Colonic mucosa (tissue), 4 donors: ENCODE data around the gene ADGRD1. TPM values are rescaled to one million over a fixed set of nuclear protein-coding genes. Genes with fewer than 3 reads are reported as not detected.

Source experiments
- DNase-seq: peaks from one replicate; pipeline ENCODE4 v3.0.0-alpha.2; 2020
- H3K27ac ChIP-seq: fragments of 200-600 bp; one replicate; pipeline ENCODE4 v1.8.0; 2021
- H3K27me3 ChIP-seq: fragments of 200-600 bp; one replicate; pipeline ENCODE4 v1.8.0; 2021
- H3K36me3 ChIP-seq: fragments of 200-600 bp; one replicate; pipeline ENCODE4 v1.8.0; 2021
- H3K4me1 ChIP-seq: fragments of 200-600 bp; one replicate; pipeline ENCODE4 v1.8.0; 2021; ENCODE audit warnings: mild to moderate bottlenecking
- H3K4me3 ChIP-seq: fragments of 200-600 bp; one replicate; pipeline ENCODE4 v1.8.0; 2021
- H3K9ac ChIP-seq, 2 donors: one replicate each; pipeline ENCODE4 v1.7.0; 2013; ENCODE audit warnings: control low read depth in 2 of 2, low read depth in 2 of 2, low read length in 2 of 2
- H3K9me3 ChIP-seq: fragments of 200-600 bp; one replicate; pipeline ENCODE4 v1.8.0; 2021
- CTCF ChIP-seq: fragments of 200-600 bp; IDR thresholded peaks from one replicate; pipeline ENCODE4 v1.8.0; 2022; ENCODE audit warnings: antibody characterized with exemption, mild to moderate bottlenecking
- intact Hi-C: fragments of 100-400 bp; cut with DNase I; formaldehyde crosslinking; loops from one replicate; pipeline ENCODE4 v1.14.1; 2022
- total RNA-seq, 2 donors: library from RNA; stranded (reverse); fragmentation: NEBNext Ultra II Directional in 1 of 2; extraction: Animal tissue kit (Norgen Biotek cat#: 25700) in 1 of 2; gene quantifications; one replicate each; pipeline ENCODE4 v1.2.1, GENCODE V29; 2021
- donor health status: healthy.
- donor health status: DM: no; HTN: no; CAD: no.
- donor health status: DM: no; HTN: no; CAD: no.

Gene ADGRD1
- total RNA-seq, 2 donors from 2014 or later, result 3.5 to 3.6 TPM

DNA sequence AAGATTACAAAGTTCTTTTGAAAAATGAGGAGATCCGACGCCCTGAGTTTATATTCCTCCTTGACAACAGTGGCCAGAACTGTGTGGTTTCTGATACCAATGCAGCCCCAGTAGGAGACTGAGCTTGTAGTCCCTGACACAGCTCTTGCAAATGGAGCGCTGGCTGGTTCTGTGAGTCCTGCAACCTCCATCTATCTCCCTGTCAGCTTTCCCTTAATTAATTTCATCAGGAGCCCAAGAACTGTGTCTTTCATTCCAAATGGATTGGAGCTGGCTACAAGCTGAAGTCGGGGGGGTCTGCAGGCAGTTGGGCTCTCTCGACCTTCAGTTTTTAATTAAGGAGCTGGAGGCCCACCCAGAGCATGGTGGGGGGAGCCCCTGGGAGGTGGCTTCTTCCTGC lies 160.6 kb downstream of the ADGRD1 start:
- Histone ChIP-seq H3K4me3 (no peak overlapping the region), H3K27ac (no peak overlapping the region)
- no peak for TF ChIP-seq CTCF

DNA sequence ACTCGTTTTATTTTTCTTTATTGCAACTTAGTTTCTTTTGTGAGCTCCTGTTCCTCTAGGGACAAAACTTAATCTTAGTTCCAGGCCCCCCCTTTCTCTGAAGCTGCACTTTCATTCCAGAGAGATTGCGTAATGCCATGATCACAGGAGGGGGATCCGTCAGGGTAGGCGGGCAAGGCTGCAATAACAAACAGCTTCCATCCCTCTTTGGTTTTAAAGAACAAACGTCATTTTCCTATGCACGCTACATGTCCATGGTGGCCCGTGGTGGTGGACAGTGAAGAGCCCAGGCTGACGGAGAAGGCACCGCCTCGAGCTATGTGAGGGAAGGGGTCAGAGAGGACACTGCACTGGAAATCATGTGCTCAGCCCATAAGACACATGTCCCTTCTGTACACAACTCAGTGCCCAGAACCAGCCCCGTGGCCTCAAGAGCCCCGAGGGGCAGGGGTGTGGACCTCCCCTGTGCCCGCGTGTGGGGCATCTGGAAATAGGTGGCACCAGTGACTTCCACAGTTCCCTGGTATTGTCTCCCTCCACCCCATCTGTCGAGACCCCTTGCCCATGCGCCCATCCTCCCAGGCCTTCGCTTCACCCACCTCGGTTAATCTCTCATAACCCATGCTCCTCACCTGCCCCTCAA lies 161.4 kb downstream of the ADGRD1 start:
- Histone ChIP-seq H3K4me1 (no peaks in the 10 kb centered on the region), H3K27ac (no peak overlapping the region), H3K4me3 (no peak overlapping the region), H3K9ac (no peak overlapping the region), H3K36me3 (no peaks in the 10 kb centered on the region), H3K9me3 (no peaks in the 10 kb centered on the region), H3K27me3 (no peaks in the 10 kb centered on the region)
- intact Hi-C loops, result no loop called here
- no peak for TF ChIP-seq CTCF
- no peak for DNase-seq

More for the DNA sequence above, 160.6 kb downstream of the ADGRD1 start:
- H3K36me3 ChIP-seq, result no peaks in the 10 kb centered on the region
- H3K27me3 ChIP-seq, result no peaks in the 10 kb centered on the region
- H3K4me1 ChIP-seq, result no peaks in the 10 kb centered on the region
- intact Hi-C loops, result no loop called here
- DNase-seq, result no peak
- H3K9ac ChIP-seq, result no peak overlapping the region
- H3K9me3 ChIP-seq, result no peaks in the 10 kb centered on the region

DNA sequence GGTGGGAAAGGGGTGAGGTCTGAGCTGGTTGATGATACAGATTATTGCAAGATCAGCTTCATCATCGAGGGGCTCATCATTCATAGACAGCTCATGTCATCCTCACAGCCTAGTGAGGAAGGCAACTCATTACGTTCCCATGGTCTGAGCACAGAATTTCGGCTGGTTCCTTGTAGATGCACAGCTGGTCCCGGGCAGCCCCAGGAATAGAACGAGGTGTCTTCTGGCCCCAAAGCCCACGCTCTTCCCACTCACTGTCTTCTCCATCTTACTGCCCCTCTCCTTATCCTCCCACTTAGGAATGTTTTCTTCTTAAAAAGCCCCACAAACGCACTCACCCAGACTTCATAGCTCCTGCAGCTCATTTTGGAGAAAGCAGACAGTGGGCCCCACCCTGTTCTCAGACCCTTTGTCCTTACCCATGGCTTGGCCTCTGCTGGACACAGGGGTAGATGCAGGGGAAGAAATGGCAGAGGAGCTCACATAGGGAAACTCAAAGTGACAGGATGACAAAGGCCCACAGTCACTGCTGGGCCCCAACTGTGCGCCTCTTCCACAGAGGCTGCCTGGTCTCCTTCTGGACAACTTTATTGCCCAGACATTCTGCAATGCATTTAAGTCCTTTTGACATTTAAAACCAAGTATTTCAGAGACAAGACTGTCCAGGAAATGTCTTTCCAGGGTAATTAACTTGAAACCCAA lies 162.2 kb downstream of the ADGRD1 start:
- Histone ChIP-seq H3K27ac (no peak overlapping the region), H3K27me3 (no peaks in the 10 kb centered on the region), H3K9ac (no peak overlapping the region), H3K4me1 (no peaks in the 10 kb centered on the region), H3K4me3 (no peak overlapping the region), H3K36me3 (no peaks in the 10 kb centered on the region), H3K9me3 (no peaks in the 10 kb centered on the region)
- intact Hi-C loops, result no loop called here
- TF ChIP-seq CTCF, result no peak
- DNase-seq, result no peak

DNA sequence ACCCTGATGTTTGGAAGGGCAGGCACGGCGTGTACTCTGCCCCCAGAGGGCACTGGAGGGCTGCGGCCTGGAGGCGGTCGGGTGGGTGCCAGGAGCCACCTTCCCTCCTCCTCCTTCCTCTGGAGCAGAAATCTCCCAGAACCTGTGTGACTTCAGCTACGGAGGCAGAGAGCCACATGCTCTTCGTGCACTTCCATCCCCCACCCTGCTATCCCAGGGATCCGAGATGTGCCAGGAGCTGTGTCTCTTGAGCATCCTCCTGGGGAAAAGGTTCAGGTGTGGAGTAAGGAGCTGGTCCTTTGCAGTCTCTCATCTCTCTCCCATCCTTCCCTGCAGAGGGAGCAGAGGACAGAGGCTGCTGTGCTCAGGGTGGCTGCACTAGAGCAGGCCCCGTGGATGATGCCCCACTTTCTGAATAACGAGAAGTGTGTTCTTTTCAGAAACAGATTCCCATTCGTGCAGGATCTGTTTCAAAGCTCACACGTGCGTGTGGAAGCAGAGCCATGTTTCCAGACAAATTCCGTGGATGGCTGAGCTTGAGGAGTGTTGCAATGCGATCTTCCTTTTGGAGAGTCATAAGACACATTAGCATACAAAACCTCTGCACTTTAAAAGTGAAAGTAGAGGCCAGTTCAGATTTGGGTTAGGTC lies 162.9 kb downstream of the ADGRD1 start:
- Histone ChIP-seq H3K4me3 (no peak overlapping the region), H3K9me3 (no peaks in the 10 kb centered on the region), H3K27ac (no peak overlapping the region), H3K36me3 (no peaks in the 10 kb centered on the region), H3K9ac (no peak overlapping the region), H3K4me1 (no peaks in the 10 kb centered on the region), H3K27me3 (no peaks in the 10 kb centered on the region)
- TF ChIP-seq CTCF, result no peak
- DNase-seq, result no peak
- intact Hi-C loops, result no loop called here

- H3K9ac ChIP-seq, result no peak overlapping the region
- H3K4me3 ChIP-seq, result no peak overlapping the region
- no peaks in the 10 kb centered on the region for H3K36me3 ChIP-seq
- no peak for DNase-seq
- no peaks in the 10 kb centered on the region for H3K4me1 ChIP-seq
- intact Hi-C loops, result no loop called here
- no peaks in the 10 kb centered on the region for H3K9me3 ChIP-seq
- TF ChIP-seq CTCF, result no peak
- H3K27ac ChIP-seq, result no peak overlapping the region
- no peaks in the 10 kb centered on the region for H3K27me3 ChIP-seq
These were observed 163.9 kb downstream of the ADGRD1 start for GRCh38 chr12:131117438-131118245.
